GM12878 (cell line): ENCODE measurements around the gene SMG6. TPM values are rescaled to one million over a fixed set of nuclear protein-coding genes. Genes with fewer than 3 reads are reported as not detected.

ENCODE experiments used
- ATAC-seq: fragments of 200-7000 bp; cut with Tn5 transposase; 3 replicates; pipeline ENCODE4 v1.9.1; 2020; ENCODE audit warnings: mild to moderate bottlenecking, moderate library complexity
- BruUV-seq: library from RNA; stranded (reverse); fragments of 400-500 nt; replicated peaks from 2 replicates; lab custom pipeline; 2021; lab: Mats Ljungman, UMichigan
- CTCF ChIA-PET: fragments of 300-600 bp; sonication (Branson Sonifier 250); formaldehyde crosslinking; extraction: SDS; loops from one replicate; lab custom pipeline; 2021; ENCODE audit warnings: inconsistent platforms; lab: Yijun Ruan, JAX
- POLR2A ChIA-PET: fragments of 350-600 bp; formaldehyde crosslinking; extraction: SDS; loops from one replicate; lab custom pipeline; 2021; ENCODE audit warnings: inconsistent platforms; lab: Charles Lee
- RAD21 ChIA-PET: fragments of 300-600 bp; sonication (Branson Sonifier 250); formaldehyde crosslinking; loops from one replicate; lab custom pipeline; 2023; ENCODE audit warnings: antibody characterized with exemption; ENCODE audit not compliant: unreplicated experiment; lab: Charles Lee
- SMC1A ChIA-PET: fragments of 300-600 bp; sonication (Branson Sonifier 250); formaldehyde crosslinking; loops from one replicate; lab custom pipeline; 2023; ENCODE audit not compliant: unreplicated experiment, uncharacterized antibody; lab: Charles Lee
- DNase-seq: peaks from one replicate; pipeline ENCODE4 v3.0.0-alpha.2; 2011; ENCODE audit warnings: low read depth, low spot score
- FAIRE-seq: peaks from 3 replicates; lab custom pipeline; 2011; peaks lifted over from hg19 to GRCh38; lab: Jason Lieb, UNC
- H2AFZ ChIP-seq: 2 replicates; pipeline ENCODE4 v1.6.0; 2011; ENCODE audit warnings: low read depth, low read length, control low read depth; ENCODE audit not compliant: control insufficient read depth
- H3K27ac ChIP-seq: 2 replicates; pipeline ENCODE4 v1.5.1; 2011; ENCODE audit warnings: control low read depth; ENCODE audit not compliant: control insufficient read depth, insufficient read depth
- H3K27me3 ChIP-seq, 2 experiments: replicated peaks in 1 of 2; 2 replicates each; pipeline versions ENCODE4 v1.6.0 to v1.6.1; 2011; ENCODE audit warnings: low read length in 1 of 2; ENCODE audit not compliant: control insufficient read depth in 2 of 2, insufficient read depth in 2 of 2
- H3K36me3 ChIP-seq, 2 experiments: 2 replicates each; pipeline ENCODE4 v1.5.1; 2011; ENCODE audit warnings: low read length in 1 of 2; ENCODE audit not compliant: control insufficient read depth in 2 of 2, insufficient read depth in 2 of 2
- H3K4me1 ChIP-seq: 2 replicates; pipeline ENCODE4 v1.6.1; 2011; ENCODE audit warnings: mild to moderate bottlenecking, low read length, moderate library complexity, mixed read lengths; ENCODE audit not compliant: control insufficient read depth, insufficient read depth
- H3K4me2 ChIP-seq: 2 replicates; pipeline ENCODE4 v1.6.0; 2011; ENCODE audit warnings: control low read depth; ENCODE audit not compliant: control insufficient read depth, insufficient read depth
- H3K4me3 ChIP-seq: fragments of 200-600 bp; sonication (generic); 2 replicates; pipeline ENCODE4 v1.5.1; 2016
- H3K79me2 ChIP-seq: 2 replicates; pipeline ENCODE4 v1.6.0; 2011; ENCODE audit warnings: low read length; ENCODE audit not compliant: control insufficient read depth, insufficient read depth
- H3K9ac ChIP-seq: 2 replicates; pipeline ENCODE4 v1.8.0; 2011; ENCODE audit warnings: low read length, control low read depth, mixed read lengths; ENCODE audit not compliant: control insufficient read depth, insufficient read depth
- H3K9me3 ChIP-seq: replicated peaks from 3 replicates; pipeline ENCODE4 v1.5.1; 2011; ENCODE audit warnings: mild to moderate bottlenecking, low read length; ENCODE audit not compliant: control insufficient read depth, insufficient read depth
- H4K20me1 ChIP-seq: 2 replicates; pipeline ENCODE4 v1.6.0; 2011; ENCODE audit not compliant: control insufficient read depth, insufficient read depth
- HDAC2 ChIP-seq: fragments of 200-600 bp; sonication (generic); IDR thresholded peaks from 2 replicates; pipeline ENCODE4 v1.6.1; 2017
- HDGF ChIP-seq: fragments of 450-650 bp; IDR thresholded peaks from 2 replicates; pipeline ENCODE4 v1.6.1; 2016; ENCODE audit warnings: antibody characterized with exemption
- IRF4 ChIP-seq: IDR thresholded peaks from 2 replicates; pipeline ENCODE4 v1.6.1; 2011; ENCODE audit warnings: low read depth, low read length
- KAT2A ChIP-seq: conservative IDR thresholded peaks from 2 replicates; pipeline ENCODE4 v1.6.1; 2011; ENCODE audit warnings: low read depth, low read length; ENCODE audit not compliant: control insufficient read depth
- POU2F2 ChIP-seq: IDR thresholded peaks from 3 replicates; pipeline ENCODE4 v1.6.1; 2011; ENCODE audit warnings: low read depth, mild to moderate bottlenecking, low read length, borderline replicate concordance
- SREBF2 ChIP-seq: IDR thresholded peaks from 2 replicates; pipeline ENCODE4 v1.6.1; 2012; ENCODE audit warnings: mild to moderate bottlenecking, low read length
- WGBS: methylation state at CpG from one replicate; pipeline ENCODE4 v1.1.6; 2016; ENCODE audit warnings: low lambda C conversion rate; ENCODE audit not compliant: insufficient replicate concordance, insufficient coverage; ENCODE audit errors: missing lambda C conversion rate; 5-methylcytosine and 5-hydroxymethylcytosine counted together
- in situ Hi-C: fragments of 300-500 bp; cut with MboI; formaldehyde crosslinking; loops from 9 replicates; pipeline ENCODE4 v1.14.3; 2018; ENCODE audit warnings: mixed read lengths
- intact Hi-C: fragments of 100-400 bp; cut with micrococcal nuclease; formaldehyde crosslinking; loops from one replicate; pipeline ENCODE4 v1.14.2; 2022; ENCODE audit not compliant: unreplicated experiment
- polyA plus RNA-seq, 11 experiments: library from polyadenylated mRNA; depleted of rRNA in 4 of 11; unstranded in 6 of 11; stranded (reverse) in 5 of 11; fragments of >200 nt; fragmentation: Nextera tagmentation in 4 of 11; fragmentation: Illumina TruSeq in 1 of 11; extraction: Ambion mirVana in 4 of 11; extraction: Trizol in 1 of 11; gene quantifications; 1 replicate in 1 of 11; 2 replicates in 10 of 11; pipeline versions ENCODE4 v1.2.1 to v1.2.3, GENCODE V29; 2011 to 2016; ENCODE audit warnings: inconsistent platforms in 2 of 11, missing spikeins in 2 of 11, low read depth in 1 of 11
- total RNA-seq, 4 experiments: library from RNA; depleted of rRNA in 3 of 4; stranded (reverse); fragments of >200 nt in 3 of 4; fragmentation: Illumina TruSeq in 1 of 4; extraction: Trizol in 1 of 4; gene quantifications; 2 replicates each; pipeline versions ENCODE4 v1.2.1 to v1.2.3, GENCODE V29; 2013 to 2021
- TF ChIP-seq, protein P1 (sequence below): IDR thresholded peaks from 2 replicates; pipeline ENCODE4 v1.6.1; 2012; ENCODE audit warnings: low read length, inconsistent platforms

SMG6 gene
- total and polyA plus RNA-seq, 10 of the 15 experiments (the other 5 are each of a cell fraction or from before 2014, with no cell fraction given) = 0.58 to 28.7 (median 15.7) TPM

DNA sequence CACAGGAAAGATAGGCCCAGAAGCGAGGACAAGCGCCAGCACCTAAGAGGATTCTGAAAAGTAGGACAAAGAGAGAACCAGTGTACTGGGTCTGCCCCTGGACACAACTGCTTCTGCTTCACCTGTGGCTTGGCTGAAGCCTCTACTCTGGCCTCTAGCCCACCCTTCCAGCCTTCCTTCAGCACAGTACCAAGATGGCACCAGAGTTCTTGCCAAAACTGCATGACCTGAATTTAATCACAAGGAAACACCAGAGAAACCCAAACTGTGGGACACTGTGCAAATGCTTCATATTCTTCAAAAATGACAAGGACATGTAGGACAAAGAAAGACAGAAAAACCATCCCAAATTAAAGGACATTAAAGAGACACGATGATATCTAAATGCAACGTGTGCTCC, 116.6 kb downstream of the SMG6 start (continued):
- no peak for TF ChIP-seq POU2F2
- TF ChIP-seq, all 136 proteins: peak for 0

DNA sequence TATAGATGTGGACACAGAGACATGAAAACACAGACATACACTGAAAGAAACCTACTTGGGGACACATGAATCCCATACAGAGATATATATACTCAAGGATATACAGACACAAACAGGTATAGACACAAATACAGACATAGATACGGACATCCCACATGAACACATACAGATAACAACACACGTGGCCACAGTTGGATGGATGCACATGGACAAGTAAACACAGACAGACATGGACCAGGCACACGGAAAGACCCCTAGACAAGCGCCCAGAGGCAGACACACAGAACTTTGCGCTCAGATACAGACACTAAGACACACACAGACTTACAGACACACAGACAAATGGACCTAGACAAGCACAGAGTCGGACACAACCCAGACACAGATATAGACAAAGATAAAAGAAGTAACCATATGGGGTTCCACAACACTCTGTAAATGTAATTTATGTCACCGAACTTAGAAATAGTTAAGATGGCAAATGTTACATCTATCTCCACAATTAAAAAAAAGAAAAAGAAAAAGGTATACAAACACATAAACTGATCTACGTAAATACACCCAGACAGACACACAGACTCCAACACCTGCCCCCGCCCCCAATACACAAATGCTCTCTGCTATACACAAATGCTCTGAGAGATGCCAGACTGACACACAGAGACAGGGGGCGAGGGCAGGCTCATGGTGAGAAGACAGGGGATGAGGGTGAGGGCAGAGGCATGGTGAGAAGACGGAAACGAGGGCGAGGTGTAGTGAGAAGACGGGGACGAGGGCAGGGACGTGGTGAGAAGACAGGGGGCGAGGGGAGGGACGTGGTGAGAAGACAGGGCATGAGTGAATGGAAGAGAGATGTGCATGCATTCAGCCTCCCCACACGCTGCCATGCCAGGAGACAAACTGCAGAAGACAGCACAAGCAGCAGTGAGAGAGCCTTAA, 118.3 kb downstream of the SMG6 start:
- RAD21 ChIA-PET = no interaction called here
- CTCF ChIA-PET = no interaction called here
- intact Hi-C loops = no loop called here
- WGBS = 92% methylated on average over 19 of the region's 19 CpGs
- no peaks in the 10 kb centered on the region for H4K20me1 ChIP-seq
- H3K27ac ChIP-seq = no peak overlapping the region
- H3K4me3 ChIP-seq = no peak overlapping the region
- ATAC-seq = no peak
- no peak overlapping the region for H3K4me2 ChIP-seq
- H3K27me3 ChIP-seq = no peaks in the 10 kb centered on the region
- no peaks in the 10 kb centered on the region for H3K79me2 ChIP-seq
- POLR2A ChIA-PET = interaction anchor here (0.6 kb wide), 1 partner anchor 1561 kb away, joined by 5 read pairs; no protein-coding TSS in a partner anchor
- no peaks in the 10 kb centered on the region for H3K4me1 ChIP-seq
- FAIRE-seq = no peak
- no peaks in the 10 kb centered on the region for H3K9me3 ChIP-seq
- no peak overlapping the region for H2AFZ ChIP-seq
- H3K9ac ChIP-seq = no peak overlapping the region
- BruUV-seq = no TSS peak
- H3K36me3 ChIP-seq = peaks cover 19 to 31% of the 10 kb centered on the region in 2 experiments
- SMC1A ChIA-PET = no interaction called here
- TF ChIP-seq HDGF (0 out of 2 replicates have a peak, but pooled peaks have one; percentile 18), SREBF2 (no peak)
- no peak for DNase-seq
- in situ Hi-C loops = no loop called here

DNA sequence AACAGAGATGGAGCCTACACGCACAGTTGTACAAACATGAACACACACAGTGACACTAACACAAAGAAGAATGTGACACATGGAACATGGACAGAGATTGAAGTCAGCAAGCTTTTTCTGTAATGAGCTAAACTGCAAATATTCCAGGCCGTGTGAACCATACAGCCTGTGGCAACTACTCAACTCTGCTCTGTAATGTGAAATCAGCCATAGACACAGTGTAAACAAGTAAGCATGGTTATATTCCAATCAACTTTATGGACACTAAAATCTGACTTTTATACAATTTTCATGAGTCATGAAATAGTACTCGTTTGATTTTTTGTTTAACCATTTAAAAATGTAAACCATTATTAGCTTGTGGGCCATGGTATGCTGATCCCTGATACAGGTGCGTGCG, 120.2 kb downstream of the SMG6 start:
- H3K4me3 ChIP-seq = no peak overlapping the region
- H2AFZ ChIP-seq = no peak overlapping the region
- ChIA-PET POLR2A (interaction anchor here (0.6 to 1.1 kb wide), 2 partner anchors 28 to 38 kb away, joined by 3 read pairs; no protein-coding TSS in a partner anchor), CTCF (interaction anchor here (0.6 kb wide), 1 partner anchor 48 kb away, joined by 3 read pairs; no protein-coding TSS in a partner anchor), RAD21 (interaction anchor here (1.2 kb wide), 1 partner anchor 40 kb away, joined by 3 read pairs; no protein-coding TSS in a partner anchor), SMC1A (interaction anchor here (1.1 kb wide), 1 partner anchor 40 kb away, joined by 3 read pairs; no protein-coding TSS in a partner anchor)
- no peaks in the 10 kb centered on the region for H3K4me1 ChIP-seq
- FAIRE-seq = no peak
- H3K9ac ChIP-seq = no peak overlapping the region
- intact Hi-C loops = no loop called here
- TF ChIP-seq IRF4 = no peak
- TF ChIP-seq, protein P1, sequence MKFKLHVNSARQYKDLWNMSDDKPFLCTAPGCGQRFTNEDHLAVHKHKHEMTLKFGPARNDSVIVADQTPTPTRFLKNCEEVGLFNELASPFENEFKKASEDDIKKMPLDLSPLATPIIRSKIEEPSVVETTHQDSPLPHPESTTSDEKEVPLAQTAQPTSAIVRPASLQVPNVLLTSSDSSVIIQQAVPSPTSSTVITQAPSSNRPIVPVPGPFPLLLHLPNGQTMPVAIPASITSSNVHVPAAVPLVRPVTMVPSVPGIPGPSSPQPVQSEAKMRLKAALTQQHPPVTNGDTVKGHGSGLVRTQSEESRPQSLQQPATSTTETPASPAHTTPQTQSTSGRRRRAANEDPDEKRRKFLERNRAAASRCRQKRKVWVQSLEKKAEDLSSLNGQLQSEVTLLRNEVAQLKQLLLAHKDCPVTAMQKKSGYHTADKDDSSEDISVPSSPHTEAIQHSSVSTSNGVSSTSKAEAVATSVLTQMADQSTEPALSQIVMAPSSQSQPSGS = no peak
- no peak for TF ChIP-seq HDAC2
- no peak for TF ChIP-seq KAT2A
- H3K36me3 ChIP-seq = peaks cover 22 to 38% of the 10 kb centered on the region in 2 experiments
- in situ Hi-C loops = no loop called here
- BruUV-seq = no TSS peak
- no peak for ATAC-seq
- no peak overlapping the region for H3K27ac ChIP-seq
- H3K79me2 ChIP-seq = no peaks in the 10 kb centered on the region
- no peaks in the 10 kb centered on the region for H4K20me1 ChIP-seq
- H3K27me3 ChIP-seq = no peaks in the 10 kb centered on the region
- no peaks in the 10 kb centered on the region for H3K9me3 ChIP-seq
- no peak overlapping the region for H3K4me2 ChIP-seq
- DNase-seq = no peak
- WGBS = 73% methylated on average over 3 of the region's 5 CpGs
